KOPT-K1 (cell line): Measurements from ENCODE around the gene BCLAF1.

Experiments used
- H3K27ac ChIP-seq: fragments of 200-600 bp; sonication (generic); 2 replicates; pipeline ENCODE4 v1.5.1; 2016; ENCODE audit warnings: antibody characterized with exemption, mild to moderate bottlenecking, low read depth, low read length; ENCODE audit not compliant: poor library complexity, severe bottlenecking
- H3K36me3 ChIP-seq: fragments of 200-600 bp; sonication (generic); 2 replicates; pipeline ENCODE4 v1.5.1; 2017; ENCODE audit warnings: antibody characterized with exemption, mild to moderate bottlenecking, low read length, moderate library complexity; ENCODE audit not compliant: insufficient read depth
- H3K9me3 ChIP-seq: fragments of 200-600 bp; sonication (generic); 2 replicates; pipeline ENCODE4 v1.5.1; 2017; ENCODE audit warnings: antibody characterized with exemption, low read length, mild to moderate bottlenecking; ENCODE audit not compliant: insufficient read depth, poor library complexity, severe bottlenecking

The BCLAF1 gene

GRCh38 chr6:136288566-136289326 lies 900 bp downstream of the BCLAF1 start:
- Histone ChIP-seq H3K9me3 (no peaks in the 10 kb centered on the region), H3K27ac (peak overlapping the region; percentile 99), H3K36me3 (peaks cover 23% of the 10 kb centered on the region; the same call in 1 of the 2 replicates)

GRCh38 chr6:136284909-136285308 lies 4.7 kb downstream of the BCLAF1 start:
- H3K9me3 ChIP-seq, result no peaks in the 10 kb centered on the region

GRCh38 chr6:136282906-136283305 lies 6.7 kb downstream of the BCLAF1 start:
- Histone ChIP-seq H3K36me3 (peaks cover 68% of the 10 kb centered on the region), H3K9me3 (no peaks in the 10 kb centered on the region), H3K27ac (no peak overlapping the region)

More at GRCh38 chr6:136284909-136285308, 4.7 kb downstream of the BCLAF1 start:
- H3K27ac ChIP-seq, result no peak overlapping the region
- peaks cover 59% of the 10 kb centered on the region for H3K36me3 ChIP-seq

- H3K36me3 ChIP-seq, result peaks cover 87% of the 10 kb centered on the region
- H3K9me3 ChIP-seq, result no peaks in the 10 kb centered on the region
- H3K27ac ChIP-seq, result no peak overlapping the region
These were observed 9.5 kb downstream of the BCLAF1 start for GRCh38 chr6:136280032-136280609.

GRCh38 chr6:136274062-136274461 lies 15.6 kb downstream of the BCLAF1 start:
- Histone ChIP-seq H3K9me3 (no peaks in the 10 kb centered on the region), H3K36me3 (peaks cover 98% of the 10 kb centered on the region), H3K27ac (no peak overlapping the region)

GRCh38 chr6:136265101-136265500 lies 24.5 kb downstream of the BCLAF1 start:
- no peaks in the 10 kb centered on the region for H3K9me3 ChIP-seq
- peaks cover 100% of the 10 kb centered on the region for H3K36me3 ChIP-seq
- no peak overlapping the region for H3K27ac ChIP-seq

GRCh38 chr6:136262940-136263339 lies 26.7 kb downstream of the BCLAF1 start:
- Histone ChIP-seq H3K36me3 (peaks cover 100% of the 10 kb centered on the region), H3K9me3 (no peaks in the 10 kb centered on the region), H3K27ac (no peak overlapping the region)

- H3K9me3 ChIP-seq, result no peaks in the 10 kb centered on the region
- H3K36me3 ChIP-seq, result peaks cover 51% of the 10 kb centered on the region
- H3K27ac ChIP-seq, result no peak overlapping the region
These were observed 34.7 kb downstream of the BCLAF1 start for GRCh38 chr6:136254851-136255466.

- Histone ChIP-seq H3K9me3 (no peaks in the 10 kb centered on the region), H3K27ac (no peak overlapping the region), H3K36me3 (peaks cover 40% of the 10 kb centered on the region)
These were observed 35.9 kb downstream of the BCLAF1 start for GRCh38 chr6:136253734-136254133.

- Histone ChIP-seq H3K9me3 (no peaks in the 10 kb centered on the region), H3K27ac (no peak overlapping the region), H3K36me3 (peaks cover 40% of the 10 kb centered on the region)
These were observed 37.2 kb downstream of the BCLAF1 start for GRCh38 chr6:136252441-136252840.

GRCh38 chr6:136251394-136251793 lies 38.3 kb downstream of the BCLAF1 start:
- Histone ChIP-seq H3K9me3 (no peaks in the 10 kb centered on the region), H3K36me3 (peaks cover 40% of the 10 kb centered on the region), H3K27ac (no peak overlapping the region)

GRCh38 chr6:136250686-136251008 lies 39.0 kb downstream of the BCLAF1 start:
- Histone ChIP-seq H3K36me3 (peaks cover 40% of the 10 kb centered on the region), H3K27ac (peak overlapping the region; percentile 84), H3K9me3 (no peaks in the 10 kb centered on the region)

GRCh38 chr6:136249811-136250685 lies 39.6 kb downstream of the BCLAF1 start, which contains the start of gene MTFR2:
Gene MTFR2 (minus strand): TSS chr6:136250311. CDS start chr6:136249099, 1,212 bp downstream.
- H3K36me3 ChIP-seq, result peaks cover 46% of the 10 kb centered on the region
- H3K9me3 ChIP-seq, result no peaks in the 10 kb centered on the region
- H3K27ac ChIP-seq, result peak within 1 kb of the TSS; percentile 84

- Histone ChIP-seq H3K36me3 (peaks cover 47% of the 10 kb centered on the region), H3K27ac (peak overlapping the region; percentile 84), H3K9me3 (no peaks in the 10 kb centered on the region)
These were observed 40.3 kb downstream of the BCLAF1 start for GRCh38 chr6:136249336-136249735.
